ENCODE measurements around the gene NCDN. TPM values are rescaled to one million over a fixed set of nuclear protein-coding genes. Genes with fewer than 3 reads are reported as not detected.

NCDN gene
- total and polyA plus RNA-seq, 3 experiments from 2014 or later: 15.7 to 50.4 (median 49.0) TPM

DNA sequence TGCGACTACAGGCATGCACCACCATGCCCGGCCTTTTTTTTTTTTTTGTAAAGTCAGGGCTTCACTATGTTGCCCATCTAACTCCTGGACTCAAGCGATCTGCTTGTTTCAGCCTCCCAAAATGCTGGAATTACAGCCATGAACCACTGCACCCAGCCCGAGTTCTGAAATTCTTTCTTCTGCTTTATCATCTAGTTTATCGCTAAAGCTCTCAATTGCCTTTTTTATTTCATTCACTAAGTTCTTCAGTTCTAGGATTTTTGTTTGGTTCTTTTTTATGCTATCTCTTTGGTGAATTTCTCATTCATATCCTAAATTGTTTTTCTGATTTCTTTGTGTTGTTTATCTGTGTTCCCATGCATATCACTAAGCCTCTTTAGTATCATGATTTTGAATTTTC lies 27.4 kb upstream of the NCDN start:
- H3K27me3 ChIP-seq (ENCODE audit: insufficient read depth, low read length, poor library complexity, severe bottlenecking): no peaks in the 10 kb centered on the region
- H3K4me1 Mint-ChIP-seq: peaks cover 14 to 20% (median 17%) of the 10 kb centered on the region in 3 donors
- no peaks in the 10 kb centered on the region for H3K4me1 ChIP-seq (ENCODE audit: insufficient read depth, low read length)
- ChIA-PET POLR2A (interaction anchor here (0.7 kb wide), 1 partner anchor 70 kb away, joined by 4 read pairs; no protein-coding TSS in a partner anchor), CTCF (no interaction called here)
- no peak overlapping the region for H3K4me3 ChIP-seq (ENCODE audit: low read length)
- no peak overlapping the region for H3K4me3 Mint-ChIP-seq
- DNase-seq: no peak
- peaks cover 20 to 44% (median 36%) of the 10 kb centered on the region in 3 donors for H3K36me3 Mint-ChIP-seq
- H3K9me3 ChIP-seq (ENCODE audit: low read length): no peaks in the 10 kb centered on the region
- H3K9me3 Mint-ChIP-seq: peaks cover 0 to 7% (median 4%) of the 10 kb centered on the region in 5 donors
- no peaks in the 10 kb centered on the region for H3K27me3 Mint-ChIP-seq
- no peak overlapping the region for H3K27ac Mint-ChIP-seq
- no peak overlapping the region for H3K27ac ChIP-seq (ENCODE audit: low read depth, low read length)
- H3K36me3 ChIP-seq (ENCODE audit: insufficient read depth, low read length): peaks cover 4% of the 10 kb centered on the region

DNA sequence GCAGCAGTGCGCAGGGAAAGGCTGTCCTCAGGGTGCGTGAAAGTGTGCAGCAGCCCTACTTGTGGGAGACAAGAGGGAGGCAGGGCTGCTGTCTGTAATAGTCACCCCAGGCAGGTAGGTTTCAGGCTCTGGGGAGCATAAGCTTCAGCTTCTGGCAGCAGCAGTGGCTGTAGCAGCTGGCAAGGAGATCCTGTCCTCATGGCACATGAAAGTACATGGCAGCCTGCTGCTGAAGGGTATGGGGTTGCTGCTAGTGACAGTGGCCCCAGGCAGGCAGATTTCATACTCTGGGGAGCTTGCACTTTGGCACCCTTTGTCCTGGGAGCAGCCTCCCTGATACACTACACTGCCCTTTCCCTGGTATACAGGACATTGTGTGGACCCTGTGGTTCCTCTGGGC lies 26.7 kb upstream of the NCDN start:
- Histone ChIP-seq H3K4me1 (ENCODE audit: insufficient read depth, low read length) (peaks cover 1% of the 10 kb centered on the region), H3K27ac (ENCODE audit: low read depth, low read length) (no peak overlapping the region), H3K4me3 (ENCODE audit: low read length) (no peak overlapping the region), H3K9me3 (ENCODE audit: low read length) (no peaks in the 10 kb centered on the region), H3K36me3 (ENCODE audit: insufficient read depth, low read length) (peaks cover 4% of the 10 kb centered on the region), H3K27me3 (ENCODE audit: insufficient read depth, low read length, poor library complexity, severe bottlenecking) (no peaks in the 10 kb centered on the region)
- Mint-ChIP-seq H3K36me3 (peaks cover 22 to 48% (median 36%) of the 10 kb centered on the region in 3 donors), H3K4me3 (no peak overlapping the region), H3K27ac (no peak overlapping the region), H3K9me3 (peaks cover 0 to 7% (median 4%) of the 10 kb centered on the region in 5 donors), H3K4me1 (peaks cover 17 to 28% (median 25%) of the 10 kb centered on the region in 3 donors), H3K27me3 (no peaks in the 10 kb centered on the region)
- DNase-seq: no peak
- ChIA-PET POLR2A (no interaction called here), CTCF (no interaction called here)

DNA sequence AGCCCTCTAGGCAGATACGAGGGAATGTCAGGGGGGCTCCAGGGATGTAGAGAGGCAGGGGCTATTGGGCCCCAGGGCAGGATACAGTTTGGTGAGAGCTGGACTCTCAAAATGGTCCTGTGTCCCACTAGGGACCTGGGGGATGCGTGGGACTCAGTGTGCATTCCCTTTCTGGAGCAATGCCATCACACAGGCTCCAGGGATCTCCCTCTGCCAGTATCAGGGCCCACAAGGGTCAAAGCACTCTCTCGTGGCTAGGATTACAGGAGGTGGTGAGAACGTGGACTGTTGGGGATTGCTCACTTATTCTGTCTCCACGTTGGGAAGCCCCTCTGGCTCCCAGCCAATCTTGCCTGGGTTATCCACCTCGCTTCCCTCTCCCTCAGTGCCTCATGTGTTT lies 26.2 kb upstream of the NCDN start:
- H3K27ac ChIP-seq (ENCODE audit: low read depth, low read length): no peak overlapping the region
- POLR2A ChIA-PET: no interaction called here
- H3K27me3 ChIP-seq (ENCODE audit: insufficient read depth, low read length, poor library complexity, severe bottlenecking): no peaks in the 10 kb centered on the region
- no peak overlapping the region for H3K4me3 Mint-ChIP-seq
- H3K27me3 Mint-ChIP-seq: no peaks in the 10 kb centered on the region
- no peaks in the 10 kb centered on the region for H3K9me3 ChIP-seq (ENCODE audit: low read length)
- DNase-seq: no peak
- H3K4me1 ChIP-seq (ENCODE audit: insufficient read depth, low read length): peaks cover 5% of the 10 kb centered on the region
- peaks cover 23 to 49% (median 36%) of the 10 kb centered on the region in 3 donors for H3K36me3 Mint-ChIP-seq
- peaks cover 0 to 7% (median 4%) of the 10 kb centered on the region in 5 donors for H3K9me3 Mint-ChIP-seq
- CTCF ChIA-PET: interaction anchor here (1.0 kb wide), 1 partner anchor 80 kb away, joined by 3 read pairs; no protein-coding TSS in a partner anchor
- H3K27ac Mint-ChIP-seq: no peak overlapping the region
- no peak overlapping the region for H3K4me3 ChIP-seq (ENCODE audit: low read length)
- H3K36me3 ChIP-seq (ENCODE audit: insufficient read depth, low read length): peaks cover 4% of the 10 kb centered on the region
- peaks cover 20 to 32% (median 29%) of the 10 kb centered on the region in 3 donors for H3K4me1 Mint-ChIP-seq

DNA sequence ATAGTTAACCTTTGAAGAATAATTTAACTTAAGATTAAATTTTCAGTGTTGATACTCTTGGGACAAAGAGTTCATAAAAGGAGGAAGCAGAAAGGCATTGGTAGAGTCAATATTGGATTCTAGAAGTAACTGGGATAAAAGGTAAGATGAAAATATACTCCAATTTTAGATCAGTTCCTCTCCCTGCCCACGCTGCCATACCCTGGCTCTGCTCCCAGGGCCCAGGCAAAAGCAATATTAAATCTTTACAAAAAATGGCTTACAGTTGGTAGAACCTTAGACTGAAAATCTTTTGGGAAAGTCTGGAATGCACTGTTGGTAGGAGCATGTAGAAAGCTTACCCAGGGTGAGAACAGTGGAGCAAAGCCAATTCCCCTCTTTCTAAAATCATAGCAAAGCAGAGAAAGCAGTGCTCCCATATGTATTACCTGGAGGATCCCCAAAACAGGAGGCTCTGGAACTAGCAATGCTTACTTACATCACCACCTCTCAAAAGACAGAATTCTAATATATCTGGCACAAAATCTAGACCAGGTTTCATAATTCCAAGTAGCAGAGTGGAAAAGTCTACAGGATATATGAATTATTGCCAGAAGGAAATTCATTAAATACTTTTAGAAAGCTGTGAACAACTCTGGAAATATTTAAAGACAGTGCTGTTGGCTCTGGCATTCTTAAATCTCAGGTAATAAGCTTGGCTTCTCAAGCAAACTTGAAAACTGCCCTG lies 24.9 kb upstream of the NCDN start:
- POLR2A ChIA-PET: no interaction called here
- no peak overlapping the region for H3K4me3 Mint-ChIP-seq
- Histone ChIP-seq H3K27ac (ENCODE audit: low read depth, low read length) (no peak overlapping the region), H3K4me1 (ENCODE audit: insufficient read depth, low read length) (peaks cover 18% of the 10 kb centered on the region), H3K4me3 (ENCODE audit: low read length) (no peak overlapping the region), H3K9me3 (ENCODE audit: low read length) (no peaks in the 10 kb centered on the region), H3K27me3 (ENCODE audit: insufficient read depth, low read length, poor library complexity, severe bottlenecking) (no peaks in the 10 kb centered on the region), H3K36me3 (ENCODE audit: insufficient read depth, low read length) (peaks cover 4% of the 10 kb centered on the region)
- H3K27me3 Mint-ChIP-seq: no peaks in the 10 kb centered on the region
- peaks cover 32 to 45% (median 42%) of the 10 kb centered on the region in 3 donors for H3K4me1 Mint-ChIP-seq
- H3K9me3 Mint-ChIP-seq: peaks cover 0 to 7% (median 4%) of the 10 kb centered on the region in 5 donors
- H3K27ac Mint-ChIP-seq: no peak overlapping the region
- H3K36me3 Mint-ChIP-seq: peaks cover 22 to 49% (median 30%) of the 10 kb centered on the region in 3 donors
- CTCF ChIA-PET: interaction anchor here (0.8 to 2.0 kb wide), 4 partner anchors 12 to 82 kb away, joined by 3 to 6 read pairs (median 3); no protein-coding TSS in a partner anchor
- no peak for DNase-seq

DNA sequence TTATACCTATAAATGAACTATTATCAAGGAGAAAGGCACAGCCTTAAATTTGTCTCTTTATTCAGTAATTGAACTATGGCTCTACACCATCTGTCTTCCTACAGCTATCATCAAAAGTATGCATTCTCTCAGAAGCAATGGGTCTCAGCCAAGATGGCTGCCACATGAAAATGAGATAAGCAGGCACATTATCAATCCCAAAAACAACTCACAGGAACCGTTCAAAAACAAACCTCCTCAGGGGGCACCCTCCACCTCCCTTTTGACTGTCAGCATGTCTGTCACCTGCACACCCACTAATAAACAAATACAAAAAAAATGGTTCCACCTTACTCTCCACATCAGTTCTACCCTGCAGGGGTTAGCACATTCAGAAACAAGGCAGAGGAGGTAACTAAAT lies 24.0 kb upstream of the NCDN start:
- Mint-ChIP-seq H3K4me1 (peaks cover 37 to 54% (median 51%) of the 10 kb centered on the region in 3 donors), H3K27ac (peak overlapping the region in 2 of 8 donors; percentile 26 to 66), H3K27me3 (no peaks in the 10 kb centered on the region), H3K36me3 (peaks cover 22 to 46% (median 24%) of the 10 kb centered on the region in 3 donors), H3K9me3 (peaks cover 0 to 7% (median 4%) of the 10 kb centered on the region in 5 donors), H3K4me3 (no peak overlapping the region)
- ChIA-PET POLR2A (no interaction called here), CTCF (interaction anchor here (0.8 to 2.0 kb wide), 6 partner anchors 11 to 82 kb away, joined by 3 to 6 read pairs (median 3); partner anchors contain the start of gene KIAA0319L)
- Histone ChIP-seq H3K27me3 (ENCODE audit: insufficient read depth, low read length, poor library complexity, severe bottlenecking) (no peaks in the 10 kb centered on the region), H3K36me3 (ENCODE audit: insufficient read depth, low read length) (peaks cover 4% of the 10 kb centered on the region), H3K4me1 (ENCODE audit: insufficient read depth, low read length) (peaks cover 28% of the 10 kb centered on the region), H3K9me3 (ENCODE audit: low read length) (no peaks in the 10 kb centered on the region), H3K4me3 (ENCODE audit: low read length) (no peak overlapping the region), H3K27ac (ENCODE audit: low read depth, low read length) (no peak overlapping the region)
- DNase-seq: no peak

DNA sequence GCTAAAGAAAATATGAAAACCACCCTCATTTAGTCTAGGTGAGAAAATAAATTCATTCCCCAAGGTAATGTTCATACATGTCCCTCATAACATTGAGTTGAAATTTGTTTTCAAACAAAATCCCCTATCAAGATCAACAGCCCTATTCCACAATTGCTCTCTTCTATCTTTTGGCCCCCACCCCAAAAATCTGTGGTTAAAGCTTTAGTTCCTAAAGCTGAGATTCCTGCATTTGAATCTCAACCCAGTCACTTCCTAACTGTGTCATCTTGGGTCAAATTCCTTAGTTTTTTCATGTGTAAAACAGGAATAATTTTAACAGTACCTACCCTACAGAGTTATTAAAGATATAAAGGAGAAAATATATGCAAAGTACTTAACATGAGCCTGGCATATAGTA lies 22.4 kb upstream of the NCDN start:
- POLR2A ChIA-PET: no interaction called here

DNA sequence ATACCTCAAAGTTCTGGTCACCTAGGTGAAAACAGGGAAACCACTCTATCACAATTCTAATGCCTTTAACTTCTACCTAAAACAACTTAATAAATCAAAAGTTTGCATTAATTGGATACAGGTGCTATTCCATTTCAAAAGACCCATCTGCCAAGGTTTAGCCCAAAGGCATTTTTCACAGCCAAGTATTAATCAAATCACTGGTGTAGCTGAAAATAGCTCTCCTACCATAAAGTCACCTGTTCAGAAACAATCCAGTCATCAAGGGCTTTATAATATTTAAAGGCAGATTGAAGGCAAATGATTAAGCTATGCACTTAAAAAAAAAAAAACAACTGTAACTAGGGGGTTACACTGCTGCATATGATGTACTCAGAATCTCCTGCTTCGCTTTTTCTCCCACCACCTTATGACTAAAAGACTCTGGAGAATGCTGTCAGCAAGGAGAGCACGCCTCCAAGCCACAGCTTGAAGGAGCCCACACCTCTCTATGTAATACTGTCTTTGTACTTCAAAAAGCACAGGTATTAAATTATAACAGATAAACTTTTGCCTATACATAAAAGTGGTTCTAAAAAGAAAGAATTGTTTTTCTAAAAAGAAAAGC lies 20.9 kb upstream of the NCDN start:
- CTCF ChIA-PET: interaction anchor here (1.3 to 4.6 kb wide), 5 partner anchors 12 to 86 kb away, joined by 4 to 46 read pairs (median 4); no protein-coding TSS in a partner anchor
- DNase-seq: no peak
- Histone ChIP-seq H3K27me3 (ENCODE audit: insufficient read depth, low read length, poor library complexity, severe bottlenecking) (no peaks in the 10 kb centered on the region), H3K9me3 (ENCODE audit: low read length) (no peaks in the 10 kb centered on the region), H3K4me3 (ENCODE audit: low read length) (no peak overlapping the region), H3K4me1 (ENCODE audit: insufficient read depth, low read length) (peaks cover 53% of the 10 kb centered on the region), H3K36me3 (ENCODE audit: insufficient read depth, low read length) (no peaks in the 10 kb centered on the region), H3K27ac (ENCODE audit: low read depth, low read length) (no peak overlapping the region)
- Mint-ChIP-seq H3K4me3 (peak overlapping the region in 4 of 7 donors; percentile 5 to 56 (median 20)), H3K36me3 (peaks cover 4 to 32% (median 4%) of the 10 kb centered on the region in 3 donors), H3K27me3 (no peaks in the 10 kb centered on the region), H3K27ac (peak overlapping the region in 7 of 8 donors; percentile 4 to 93 (median 81)), H3K9me3 (no peaks in the 10 kb centered on the region), H3K4me1 (peaks cover 60 to 83% (median 72%) of the 10 kb centered on the region in 3 donors)
- POLR2A ChIA-PET: interaction anchor here (0.6 to 0.9 kb wide), 2 partner anchors 84 to 225 kb away, joined by 3 to 5 read pairs; no protein-coding TSS in a partner anchor

More for the DNA sequence above, 22.4 kb upstream of the NCDN start:
- H3K4me3 Mint-ChIP-seq: no peak overlapping the region
- H3K9me3 Mint-ChIP-seq: peaks cover 0 to 6% (median 2%) of the 10 kb centered on the region in 5 donors
- Histone ChIP-seq H3K9me3 (ENCODE audit: low read length) (no peaks in the 10 kb centered on the region), H3K4me3 (ENCODE audit: low read length) (no peak overlapping the region), H3K27me3 (ENCODE audit: insufficient read depth, low read length, poor library complexity, severe bottlenecking) (no peaks in the 10 kb centered on the region), H3K27ac (ENCODE audit: low read depth, low read length) (no peak overlapping the region), H3K36me3 (ENCODE audit: insufficient read depth, low read length) (peaks cover 4% of the 10 kb centered on the region), H3K4me1 (ENCODE audit: insufficient read depth, low read length) (peaks cover 44% of the 10 kb centered on the region)
- no peak for DNase-seq
- H3K36me3 Mint-ChIP-seq: peaks cover 9 to 38% (median 11%) of the 10 kb centered on the region in 3 donors
- CTCF ChIA-PET: interaction anchor here (0.8 to 1.9 kb wide), 5 partner anchors 9 to 683 kb away, joined by 3 to 4 read pairs (median 4); no protein-coding TSS in a partner anchor
- H3K4me1 Mint-ChIP-seq: peaks cover 53 to 71% (median 68%) of the 10 kb centered on the region in 3 donors
- peak overlapping the region in 5 of 8 donors; percentile 5 to 32 (median 26) for H3K27ac Mint-ChIP-seq
- H3K27me3 Mint-ChIP-seq: no peaks in the 10 kb centered on the region

Data from CD8-positive, alpha-beta memory T cell (primary cell).